Lower leg skin (tissue), 3 donors: ENCODE measurements around the gene CST3.

ENCODE experiments used
- POLR2A ChIP-seq, 2 donors: fragments of 450-650 bp; IDR thresholded peaks; one replicate each; pipeline ENCODE4 v1.6.1; 2016 to 2017; ENCODE audit warnings: antibody characterized with exemption in 2 of 2, mild to moderate bottlenecking in 1 of 2, moderate library complexity in 1 of 2
- TF ChIP-seq, protein P1 (sequence below), 3 donors: fragments of 450-650 bp; IDR thresholded peaks; one replicate each; pipeline ENCODE4 v1.5.1; 2016; ENCODE audit warnings: antibody characterized with exemption in 3 of 3, mild to moderate bottlenecking in 3 of 3, moderate library complexity in 2 of 3

GRCh38 chr20:23640671-23641667, 3.2 kb upstream of the CST3 start:
- TF ChIP-seq, protein P1, sequence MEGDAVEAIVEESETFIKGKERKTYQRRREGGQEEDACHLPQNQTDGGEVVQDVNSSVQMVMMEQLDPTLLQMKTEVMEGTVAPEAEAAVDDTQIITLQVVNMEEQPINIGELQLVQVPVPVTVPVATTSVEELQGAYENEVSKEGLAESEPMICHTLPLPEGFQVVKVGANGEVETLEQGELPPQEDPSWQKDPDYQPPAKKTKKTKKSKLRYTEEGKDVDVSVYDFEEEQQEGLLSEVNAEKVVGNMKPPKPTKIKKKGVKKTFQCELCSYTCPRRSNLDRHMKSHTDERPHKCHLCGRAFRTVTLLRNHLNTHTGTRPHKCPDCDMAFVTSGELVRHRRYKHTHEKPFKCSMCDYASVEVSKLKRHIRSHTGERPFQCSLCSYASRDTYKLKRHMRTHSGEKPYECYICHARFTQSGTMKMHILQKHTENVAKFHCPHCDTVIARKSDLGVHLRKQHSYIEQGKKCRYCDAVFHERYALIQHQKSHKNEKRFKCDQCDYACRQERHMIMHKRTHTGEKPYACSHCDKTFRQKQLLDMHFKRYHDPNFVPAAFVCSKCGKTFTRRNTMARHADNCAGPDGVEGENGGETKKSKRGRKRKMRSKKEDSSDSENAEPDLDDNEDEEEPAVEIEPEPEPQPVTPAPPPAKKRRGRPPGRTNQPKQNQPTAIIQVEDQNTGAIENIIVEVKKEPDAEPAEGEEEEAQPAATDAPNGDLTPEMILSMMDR (IDR thresholded peaks at IDR 0.05) = peak in 1 of 3 donors; percentile 5
- TF ChIP-seq POLR2A (IDR thresholded peaks at IDR 0.05) = no peak
